OCI-LY1 (cell line): ENCODE measurements around the gene SPTB.

Experiments
- CTCF ChIP-seq: fragments of 200-600 bp; sonication (generic), shearing (Covaris generic); IDR thresholded peaks from 2 replicates; pipeline ENCODE4 v1.5.1; 2017; ENCODE audit warnings: mild to moderate bottlenecking, antibody characterized with exemption, low read length, moderate library complexity, mixed read lengths
- EZH2 ChIP-seq: fragments of 200-600 bp; sonication (generic), shearing (Covaris generic); IDR thresholded peaks from 2 replicates; pipeline ENCODE4 v1.8.0; 2017; ENCODE audit warnings: borderline replicate concordance, mixed run types, mild to moderate bottlenecking, antibody characterized with exemption, low read length, moderate library complexity, mixed read lengths

DNA sequence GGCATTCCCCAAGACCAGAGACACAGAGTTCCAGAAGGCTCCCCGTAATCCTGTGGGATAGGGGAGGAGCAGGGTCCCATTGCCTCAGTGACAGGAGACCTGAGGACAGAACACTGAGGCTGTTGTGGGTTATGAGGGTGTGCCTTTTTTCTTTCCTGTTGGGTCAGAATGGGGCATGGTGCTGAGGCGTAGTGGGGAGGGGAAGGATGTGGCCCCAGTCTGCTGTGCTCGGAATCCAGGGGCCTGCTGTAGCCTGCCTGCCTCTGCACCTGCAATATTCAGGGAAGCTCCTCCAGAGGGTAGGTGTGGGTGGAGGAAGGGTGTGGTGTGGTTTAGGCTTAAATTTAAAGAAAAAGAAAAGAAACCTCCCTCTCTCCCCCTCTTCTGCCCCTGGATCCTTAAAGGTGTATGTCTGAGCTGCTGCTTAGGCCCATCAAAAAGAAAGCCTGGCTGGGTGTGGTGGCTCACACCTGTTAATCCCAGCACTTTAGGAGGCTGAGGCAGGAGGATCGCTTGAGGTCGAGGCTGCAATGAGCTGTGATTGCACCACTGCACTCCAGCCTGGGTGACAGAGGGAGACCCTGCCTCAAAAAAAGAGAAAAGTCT lies 156.8 kb downstream of the SPTB start:
- TF ChIP-seq CTCF, result no peak
- TF ChIP-seq EZH2, result no peak
